Measurements from ENCODE around the gene CFAP299.

- TF ChIP-seq CTCF (IDR thresholded peaks at IDR 0.05; ENCODE audit: low read depth, low read length) (no peak), EZH2phosphoT487 (IDR thresholded peaks at IDR 0.05; ENCODE audit: low read depth) (no peak)
Observed at GRCh38 chr4:80926891-80927290, 591.4 kb downstream of the CFAP299 start.

All from OCI-LY3 (cell line).